ENCODE measurements around the gene OPA3.

DNA sequence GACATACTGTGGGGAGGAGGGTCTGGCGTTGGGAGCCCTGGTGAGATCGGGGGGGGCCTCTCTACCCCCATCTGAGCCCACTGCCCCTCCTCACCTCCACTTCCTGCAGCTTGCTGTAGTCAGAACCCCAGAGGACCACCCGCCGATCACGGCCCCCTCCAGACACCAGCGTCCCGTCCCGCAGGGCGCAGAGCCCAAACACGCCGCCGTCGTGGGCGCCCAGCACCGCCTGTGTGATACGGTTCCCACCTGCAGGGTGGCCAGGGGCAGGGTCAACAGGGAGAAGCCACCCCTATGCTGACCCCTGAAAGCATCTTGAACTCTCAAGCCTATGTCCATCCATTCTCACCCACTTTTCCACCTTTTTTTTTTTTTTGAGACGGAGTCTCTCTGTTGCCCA is 36.8 kb upstream of the OPA3 start:
- no peak for TF ChIP-seq POLR2A (IDR thresholded peaks at IDR 0.05)
- TF ChIP-seq, protein P1, sequence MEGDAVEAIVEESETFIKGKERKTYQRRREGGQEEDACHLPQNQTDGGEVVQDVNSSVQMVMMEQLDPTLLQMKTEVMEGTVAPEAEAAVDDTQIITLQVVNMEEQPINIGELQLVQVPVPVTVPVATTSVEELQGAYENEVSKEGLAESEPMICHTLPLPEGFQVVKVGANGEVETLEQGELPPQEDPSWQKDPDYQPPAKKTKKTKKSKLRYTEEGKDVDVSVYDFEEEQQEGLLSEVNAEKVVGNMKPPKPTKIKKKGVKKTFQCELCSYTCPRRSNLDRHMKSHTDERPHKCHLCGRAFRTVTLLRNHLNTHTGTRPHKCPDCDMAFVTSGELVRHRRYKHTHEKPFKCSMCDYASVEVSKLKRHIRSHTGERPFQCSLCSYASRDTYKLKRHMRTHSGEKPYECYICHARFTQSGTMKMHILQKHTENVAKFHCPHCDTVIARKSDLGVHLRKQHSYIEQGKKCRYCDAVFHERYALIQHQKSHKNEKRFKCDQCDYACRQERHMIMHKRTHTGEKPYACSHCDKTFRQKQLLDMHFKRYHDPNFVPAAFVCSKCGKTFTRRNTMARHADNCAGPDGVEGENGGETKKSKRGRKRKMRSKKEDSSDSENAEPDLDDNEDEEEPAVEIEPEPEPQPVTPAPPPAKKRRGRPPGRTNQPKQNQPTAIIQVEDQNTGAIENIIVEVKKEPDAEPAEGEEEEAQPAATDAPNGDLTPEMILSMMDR (IDR thresholded peaks at IDR 0.05) = no peak

Data from adrenal gland (tissue), 5 donors.